ENCODE results near the gene ACVR1B.

ACVR1B gene

DNA sequence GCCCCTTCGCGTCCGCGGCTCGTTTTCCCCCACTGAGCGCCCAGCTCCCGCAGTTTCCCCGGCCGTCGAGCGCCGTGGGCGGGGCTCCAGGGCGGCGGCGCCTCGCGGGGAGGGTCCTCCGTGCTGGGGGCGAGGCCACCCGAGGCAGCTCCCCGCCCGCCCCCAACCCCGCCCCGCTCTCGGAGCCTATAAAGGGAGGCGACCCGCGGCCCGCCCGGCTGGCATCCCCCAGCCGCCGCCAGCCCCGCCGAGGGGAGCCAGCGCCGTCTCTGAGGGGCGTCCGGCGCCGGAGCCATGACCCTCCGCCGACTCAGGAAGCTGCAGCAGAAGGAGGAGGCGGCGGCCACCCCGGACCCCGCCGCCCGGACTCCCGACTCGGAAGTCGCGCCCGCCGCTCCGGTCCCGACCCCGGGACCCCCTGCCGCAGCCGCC is 55.2 kb downstream of the ACVR1B start, which contains the start of gene TAMALIN:
Gene TAMALIN, plus strand, starts transcription at position 221 of the 432 bp plus-strand sequence. Its CDS starts 74 bp downstream, at position 295.
- DNase-seq = peak; percentile 88

- DNase-seq = peak; percentile 66
Observed at GRCh38 chr12:52007158-52007921, 55.8 kb downstream of the ACVR1B start.

- DNase-seq = no peak
Observed at GRCh38 chr12:52007982-52008510, 56.5 kb downstream of the ACVR1B start.

GRCh38 chr12:52009081-52009751 is 57.7 kb downstream of the ACVR1B start:
- DNase-seq = no peak

- DNase-seq = no peak
Observed at GRCh38 chr12:52010152-52010622, 58.7 kb downstream of the ACVR1B start.

DNA sequence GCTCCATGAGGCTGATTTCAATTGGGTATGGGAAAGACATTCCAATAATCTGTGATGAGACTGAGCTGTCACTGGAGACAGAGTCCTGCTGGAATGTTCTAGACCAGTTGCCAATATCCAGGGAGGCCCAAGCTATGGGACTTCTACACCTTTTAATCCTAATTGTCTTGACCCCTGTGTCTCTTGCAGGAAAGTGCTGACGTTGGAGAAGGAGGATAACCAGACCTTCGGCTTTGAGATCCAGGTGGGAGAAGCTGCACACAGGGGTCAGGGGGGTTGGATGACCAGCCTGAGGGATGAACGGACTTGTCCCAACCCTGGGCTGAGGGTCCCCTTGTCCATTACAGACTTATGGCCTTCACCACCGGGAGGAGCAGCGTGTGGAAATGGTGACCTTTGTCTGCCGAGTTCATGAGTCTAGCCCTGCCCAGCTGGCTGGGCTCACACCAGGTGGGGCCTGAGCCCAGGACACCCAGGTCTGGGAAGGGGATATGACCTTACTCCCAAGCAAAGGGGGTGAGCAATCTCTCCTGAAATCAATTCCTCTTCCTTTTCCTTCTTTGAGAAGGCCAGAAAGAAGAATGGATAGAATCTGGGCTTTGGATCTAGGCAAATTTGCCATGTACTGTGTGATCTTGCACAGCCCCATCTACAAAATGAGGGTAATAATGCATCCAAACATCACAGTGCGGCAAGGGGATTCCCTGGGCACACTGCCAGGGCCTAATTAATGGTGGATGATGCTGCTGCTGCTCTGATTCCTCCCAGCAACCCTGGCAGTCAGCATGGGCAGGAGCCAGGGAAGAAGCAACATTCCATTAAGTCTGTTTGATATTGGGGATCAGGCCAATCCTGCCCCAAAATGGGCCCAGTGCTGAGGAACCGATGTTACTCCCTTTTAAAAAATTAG is 59.4 kb downstream of the ACVR1B start:
- DNase-seq = no peak

DNA sequence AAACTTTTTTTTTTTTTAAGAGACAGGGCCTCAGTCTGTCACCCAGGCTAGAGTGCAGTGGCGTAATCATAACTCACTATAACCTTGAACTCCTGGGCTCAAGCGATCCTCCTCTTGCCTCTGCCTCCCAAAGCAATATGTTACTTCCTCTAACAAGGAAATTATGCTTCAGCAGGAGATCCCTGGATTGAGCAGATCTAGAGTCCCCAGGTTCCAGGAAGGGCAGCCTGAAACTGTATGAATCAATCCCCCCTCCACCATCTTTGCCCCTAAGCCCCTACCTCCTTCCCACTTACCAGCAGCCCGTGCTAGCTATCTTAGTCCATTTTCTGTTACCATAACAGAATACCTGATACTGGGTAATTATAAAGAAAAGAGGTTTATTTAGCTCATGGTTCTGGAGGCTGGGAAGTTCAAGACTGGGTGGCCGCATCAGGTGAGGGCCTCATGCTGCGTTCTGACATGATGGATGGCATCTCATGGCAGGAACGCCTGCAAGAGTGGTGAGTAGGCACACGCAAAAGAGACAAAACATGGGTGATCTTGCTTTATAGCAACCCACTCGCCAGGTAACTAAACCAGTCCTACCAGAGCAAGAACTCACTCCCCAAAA is 60.2 kb downstream of the ACVR1B start:
- no peak for DNase-seq

GRCh38 chr12:52013626-52014310 is 62.3 kb downstream of the ACVR1B start:
- no peak for DNase-seq

GRCh38 chr12:52014567-52015530 is 63.4 kb downstream of the ACVR1B start:
- DNase-seq = no peak

- no peak for DNase-seq
Observed at GRCh38 chr12:52015532-52016041, 64.1 kb downstream of the ACVR1B start.

GRCh38 chr12:52018433-52019112 is 67.1 kb downstream of the ACVR1B start:
- no peak for DNase-seq

DNA sequence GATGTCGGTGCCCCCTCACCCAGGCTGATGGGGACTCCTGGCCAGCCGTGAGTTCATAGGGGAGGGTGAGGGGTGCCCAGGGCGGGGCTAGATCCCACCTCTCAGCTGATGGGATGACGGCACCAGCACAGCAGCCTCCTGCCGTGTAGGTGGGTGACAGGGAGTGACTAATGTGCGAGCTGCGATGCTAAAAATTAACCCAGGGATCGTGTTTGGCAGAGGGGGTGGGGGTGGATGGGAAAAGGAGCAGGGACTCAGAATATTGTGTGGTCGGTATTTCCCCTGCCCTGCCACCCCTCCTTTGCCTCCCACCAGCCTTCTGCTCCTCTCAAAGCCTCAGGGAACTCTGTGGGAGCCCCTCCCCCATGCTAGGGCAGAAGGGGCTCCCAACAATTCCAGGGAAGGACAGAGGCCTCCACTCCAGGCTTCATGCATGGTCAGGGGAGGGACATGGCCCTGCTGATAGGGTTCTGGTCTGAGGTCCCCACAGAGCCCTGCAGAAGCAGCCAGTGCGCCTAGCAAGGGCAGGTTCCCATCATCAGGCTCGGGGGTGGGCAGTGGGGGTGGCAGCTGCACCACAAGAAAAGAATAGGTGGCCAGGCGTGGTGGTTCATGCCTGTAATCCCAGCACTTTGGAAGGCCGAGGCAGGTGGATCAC is 67.7 kb downstream of the ACVR1B start:
- DNase-seq = no peak

GRCh38 chr12:52020539-52021336 is 69.2 kb downstream of the ACVR1B start:
- peak; percentile 79 for DNase-seq

DNA sequence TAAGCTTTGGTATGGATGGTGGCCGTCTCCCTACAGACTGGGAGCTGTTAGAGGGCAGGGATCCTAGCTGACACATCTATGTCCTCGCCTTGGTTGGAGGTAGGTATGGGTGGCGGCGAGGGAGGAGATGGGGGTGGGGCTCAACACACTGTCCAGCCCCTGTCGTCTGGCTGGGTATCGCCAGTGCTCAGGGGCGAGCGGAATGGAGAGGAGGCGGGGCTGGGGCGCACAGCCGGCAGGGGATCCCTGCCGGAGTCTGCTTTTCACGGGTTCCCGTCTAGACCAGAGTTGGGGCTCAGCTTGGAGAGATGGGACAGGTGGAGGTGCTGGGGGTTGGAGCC is 71.3 kb downstream of the ACVR1B start:
- DNase-seq = no peak

DNA sequence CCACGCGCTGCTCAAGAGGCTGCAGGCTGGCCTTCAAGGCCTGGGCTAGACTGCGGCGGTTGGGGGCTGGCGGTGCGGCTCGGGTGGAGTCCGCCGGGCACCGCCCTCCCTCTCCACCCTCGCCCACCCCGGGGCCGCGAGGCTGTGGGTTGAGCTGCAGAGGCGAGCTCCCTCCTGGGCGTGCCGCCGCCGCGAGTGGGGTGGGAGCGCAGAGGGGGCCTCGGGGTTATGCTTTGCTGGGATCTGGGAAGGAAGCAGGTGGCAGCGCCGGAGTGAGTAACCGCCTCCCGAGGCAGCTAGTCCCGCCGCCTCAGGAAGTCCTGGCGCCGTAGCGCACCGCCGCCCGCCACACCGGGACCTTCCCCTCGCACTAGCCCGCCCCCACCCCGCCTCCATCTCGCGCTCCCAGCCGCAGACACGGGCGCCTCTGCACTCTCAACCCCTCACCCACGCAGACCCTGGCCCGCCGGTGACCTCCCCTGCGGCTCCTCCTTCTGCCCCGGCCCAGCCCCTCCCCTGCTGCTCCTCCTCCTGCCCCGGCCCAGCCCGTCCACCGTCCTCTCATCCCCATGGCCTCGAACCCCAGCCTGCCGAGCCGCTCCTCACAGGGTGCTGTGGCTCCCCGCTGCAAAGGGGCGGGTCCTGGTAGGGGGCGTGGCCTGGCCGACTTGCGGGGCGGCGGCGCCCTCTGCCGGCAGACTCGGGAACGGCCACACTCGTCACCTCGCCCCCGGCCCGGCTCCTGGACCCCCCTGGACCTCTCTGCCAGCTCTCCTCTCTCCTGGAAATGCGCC is 71.9 kb downstream of the ACVR1B start:
- DNase-seq = peak; percentile 96

DNA sequence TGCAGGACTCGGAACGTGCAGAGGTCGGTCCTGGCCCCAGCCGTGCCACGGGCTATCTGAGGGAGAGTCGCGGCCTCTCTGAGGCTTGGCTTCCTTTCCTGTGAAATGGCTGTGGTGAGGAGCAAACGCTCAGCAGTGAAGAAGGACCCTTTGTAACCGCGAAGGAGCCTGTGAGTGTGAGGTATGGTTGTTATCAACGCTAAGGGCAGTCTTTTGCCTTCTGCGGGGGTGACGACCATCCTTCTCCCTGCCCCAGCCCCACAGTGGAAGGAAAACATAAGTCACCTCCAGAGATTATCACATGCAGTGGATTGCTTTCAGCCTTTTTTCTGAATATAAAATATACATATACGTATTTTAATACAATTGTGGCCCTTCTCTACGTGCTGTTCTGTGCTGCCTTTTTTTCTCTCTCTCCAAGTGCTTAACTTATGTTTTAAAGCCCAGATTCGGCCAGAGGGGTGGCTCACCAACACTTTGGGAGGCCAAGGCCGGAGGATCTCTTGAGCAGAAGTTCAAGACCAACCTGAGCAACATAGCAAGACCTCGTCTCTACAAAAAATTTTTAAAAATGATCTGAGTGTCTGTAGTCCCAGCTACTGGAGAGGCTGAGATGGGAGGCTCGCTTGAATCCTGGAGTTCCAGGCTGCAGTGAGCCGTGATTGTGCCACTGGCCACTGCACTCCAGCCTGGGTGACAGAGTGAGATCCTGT is 72.6 kb downstream of the ACVR1B start:
- no peak for DNase-seq

- peak; percentile 71 for DNase-seq
Observed at GRCh38 chr12:52024845-52025230, 73.3 kb downstream of the ACVR1B start.
